Upper lobe of left lung (tissue), 6 donors: ENCODE data around the gene POU2F2. TPM values are rescaled to one million over a fixed set of nuclear protein-coding genes. Genes with fewer than 3 reads are reported as not detected.
A peak's percentile ranks its signal among the peaks of the same experiment; 100 is the strongest.
"Not testable (repeated sequence)": the region's sequence is repeated elsewhere in the genome, so short reads cannot be mapped to it uniquely, and the experiment has no call there.

Experiments used
- ATAC-seq, 2 donors: fragments of 200-7000 bp; cut with Tn5 transposase; one replicate each; pipeline ENCODE4 v1.9.1; 2022; ENCODE audit warnings: mild to moderate bottlenecking in 2 of 2, moderate library complexity in 2 of 2; ENCODE audit not compliant: low FRiP score in 2 of 2
- DNase-seq, 2 donors: peaks; one replicate each; pipeline ENCODE4 v3.0.0-alpha.2; 2019 to 2020
- H3K27ac ChIP-seq, 4 donors: fragments of 200-600 bp; sonication (generic); one replicate each; pipeline ENCODE4 v1.5.1; 2016 to 2019
- H3K27me3 ChIP-seq, 4 donors: fragments of 200-600 bp; sonication (generic); one replicate each; pipeline ENCODE4 v1.5.1; 2017 to 2019
- H3K36me3 ChIP-seq, 4 donors: fragments of 200-600 bp; sonication (generic); one replicate each; pipeline ENCODE4 v1.5.1; 2016 to 2019
- H3K4me1 ChIP-seq, 4 donors: fragments of 200-600 bp; sonication (generic); one replicate each; pipeline ENCODE4 v1.5.1; 2018 to 2019
- H3K4me3 ChIP-seq, 4 donors: fragments of 200-600 bp; sonication (generic); one replicate each; pipeline ENCODE4 v1.5.1; 2017 to 2019; ENCODE audit warnings: mild to moderate bottlenecking in 2 of 4, moderate library complexity in 1 of 4
- H3K9me3 ChIP-seq, 4 donors: fragments of 200-600 bp; sonication (generic); one replicate each; pipeline ENCODE4 v1.5.1; 2018 to 2019
- CTCF ChIP-seq, 6 experiments: fragments of 450-650 bp in 4 of 6; fragments of 200-600 bp in 2 of 6; sonication (generic) in 2 of 6; IDR thresholded peaks; one replicate each; pipeline ENCODE4 v1.5.1; 2016 to 2019; ENCODE audit warnings: antibody characterized with exemption in 6 of 6
- EP300 ChIP-seq, 4 donors: sonication (generic); formaldehyde crosslinking; IDR thresholded peaks; one replicate each; pipeline ENCODE4 v1.5.1; 2017; ENCODE audit warnings: antibody characterized with exemption in 4 of 4, control low read depth in 2 of 4
- POLR2A ChIP-seq, 4 donors: fragments of 450-650 bp; IDR thresholded peaks; one replicate each; pipeline ENCODE4 v1.5.1; 2016 to 2017; ENCODE audit warnings: antibody characterized with exemption in 4 of 4, mild to moderate bottlenecking in 2 of 4
- POLR2AphosphoS5 ChIP-seq, 2 donors: sonication (generic); formaldehyde crosslinking; IDR thresholded peaks; one replicate each; pipeline ENCODE4 v1.5.1; 2017; ENCODE audit warnings: antibody characterized with exemption in 2 of 2
- WGBS, 2 donors: methylation state at CpG; one replicate each; pipeline ENCODE4 v1.1.5; 2017 to 2018; 5-methylcytosine and 5-hydroxymethylcytosine counted together
- total RNA-seq, 6 donors: library from RNA; depleted of rRNA in 4 of 6; stranded (reverse); fragments of >200 nt in 4 of 6; gene quantifications; one replicate each; pipeline versions ENCODE4 v1.1.0 to v1.2.1, GENCODE V29; 2016 to 2021
- donor health status: DM: no; HTN: no; CAD: no; lungs with moderate emphysema.
- donor health status: DM: no; HTN: yes; CAD: no; lungs with severe emphysema.

POU2F2 gene
- total RNA-seq, 6 donors from 2014 or later, result 1.3 to 12.0 (median 5.0) TPM

DNA sequence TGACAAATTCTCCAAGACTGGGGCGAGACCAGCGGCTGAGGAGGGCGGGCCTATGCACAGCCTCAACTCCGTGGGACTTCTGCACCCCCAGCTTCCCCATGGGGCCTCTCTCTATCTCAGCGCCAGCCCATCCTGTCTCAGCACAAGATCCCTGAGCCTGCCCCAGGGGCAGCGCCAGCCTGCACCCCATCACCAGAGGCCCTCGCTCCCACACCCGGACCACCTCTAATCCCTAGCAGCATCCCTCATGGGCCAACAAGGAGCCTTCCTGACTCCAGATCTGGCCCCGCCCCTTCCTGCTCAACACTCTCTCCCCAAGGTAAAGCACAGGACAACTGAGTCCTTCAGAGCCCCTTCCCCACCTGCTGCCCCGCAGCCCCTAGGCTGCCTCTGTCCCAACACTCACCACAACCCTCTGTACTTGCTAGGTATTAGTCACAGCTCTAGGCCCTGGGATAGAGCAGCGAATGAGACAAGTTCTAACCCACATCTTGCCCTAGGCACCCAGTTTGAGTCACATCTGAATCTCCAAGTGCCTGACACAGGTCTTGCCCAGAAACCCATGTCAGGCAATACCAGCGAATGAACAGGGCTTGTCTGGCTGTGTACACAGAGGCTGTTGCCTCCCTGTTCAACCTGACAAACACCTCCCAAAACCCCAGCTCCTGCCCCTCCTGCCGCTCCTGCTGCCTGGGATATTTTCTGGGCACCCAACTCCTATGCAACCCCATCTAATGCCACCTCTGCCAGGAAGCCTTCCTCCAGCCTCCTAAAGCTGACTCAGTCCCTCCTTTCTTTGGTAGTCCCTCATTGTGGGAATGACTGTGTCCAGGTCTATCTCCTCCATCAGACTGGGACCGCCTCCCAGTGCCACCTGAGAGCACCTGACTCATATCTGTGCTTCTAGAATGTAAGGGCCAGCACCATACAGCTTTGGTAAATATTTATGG, 80.8 kb downstream of the POU2F2 start:
- Histone ChIP-seq H3K27me3 (no peaks in the 10 kb centered on the region), H3K4me1 (peaks cover 0 to 4% (median 0%) of the 10 kb centered on the region in 4 donors), H3K27ac (no peak overlapping the region), H3K4me3 (no peak overlapping the region), H3K36me3 (no peaks in the 10 kb centered on the region), H3K9me3 (no peaks in the 10 kb centered on the region)
- 86 to 93% methylated on average over 13 to 14 of the region's 14 CpGs for WGBS, 2 donors
- ATAC-seq (no peak), DNase-seq (peak in 1 of 2 donors; percentile 62)
- TF ChIP-seq POLR2AphosphoS5 (IDR thresholded peaks at IDR 0.05) (no peak), POLR2A (IDR thresholded peaks at IDR 0.05) (no peak), EP300 (IDR thresholded peaks at IDR 0.05) (no peak), CTCF (IDR thresholded peaks at IDR 0.05) (no peak)

- H3K4me1 ChIP-seq, result peaks cover 0 to 4% (median 0%) of the 10 kb centered on the region in 4 donors
- WGBS, 2 donors, result 31 to 46% methylated on average over 4 of the region's 4 CpGs
- DNase-seq, result no peak
- H3K27ac ChIP-seq, result no peak overlapping the region
- TF ChIP-seq POLR2AphosphoS5 (IDR thresholded peaks at IDR 0.05), result no peak
- TF ChIP-seq CTCF (IDR thresholded peaks at IDR 0.05), result no peak
- TF ChIP-seq POLR2A (IDR thresholded peaks at IDR 0.05), result no peak
- TF ChIP-seq EP300 (IDR thresholded peaks at IDR 0.05), result no peak
- no peaks in the 10 kb centered on the region for H3K27me3 ChIP-seq
- no peak for ATAC-seq
- H3K9me3 ChIP-seq, result no peaks in the 10 kb centered on the region
- H3K36me3 ChIP-seq, result no peaks in the 10 kb centered on the region
- H3K4me3 ChIP-seq, result peak overlapping the region in 3 of 4 donors; percentile 12 to 29 (median 19)
Measured at GRCh38 chr19:42048992-42049391, 83.3 kb downstream of the POU2F2 start.

DNA sequence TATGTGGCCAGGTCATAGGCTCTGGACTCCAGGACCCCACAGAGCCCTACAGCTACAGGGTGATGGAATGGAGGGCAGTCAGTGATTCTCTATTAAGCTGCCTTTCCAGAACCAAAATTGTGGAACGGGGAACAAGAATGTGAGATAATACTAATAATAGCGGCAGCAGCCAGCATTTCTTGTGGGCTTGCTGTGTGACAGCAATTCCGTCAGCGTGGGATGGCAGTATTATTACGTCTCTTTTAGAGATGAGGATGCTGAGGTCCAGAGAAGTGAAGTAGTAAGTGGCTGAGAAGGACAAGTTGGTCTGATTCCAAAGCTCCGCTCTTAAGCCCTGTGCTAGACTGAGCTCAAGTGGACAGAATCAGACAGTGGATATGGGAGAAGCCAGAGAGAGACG, 86.7 kb downstream of the POU2F2 start:
- Histone ChIP-seq H3K9me3 (no peaks in the 10 kb centered on the region), H3K36me3 (no peaks in the 10 kb centered on the region), H3K27ac (no peak overlapping the region), H3K27me3 (no peaks in the 10 kb centered on the region), H3K4me3 (no peak overlapping the region), H3K4me1 (peaks cover 0 to 4% (median 0%) of the 10 kb centered on the region in 4 donors)
- DNase-seq (no peak), ATAC-seq (no peak)
- TF ChIP-seq CTCF (IDR thresholded peaks at IDR 0.05) (no peak), POLR2AphosphoS5 (IDR thresholded peaks at IDR 0.05) (no peak), EP300 (IDR thresholded peaks at IDR 0.05) (no peak), POLR2A (IDR thresholded peaks at IDR 0.05) (no peak)
- WGBS, 2 donors, result 92% methylated on average over 7 of the region's 7 CpGs

DNA sequence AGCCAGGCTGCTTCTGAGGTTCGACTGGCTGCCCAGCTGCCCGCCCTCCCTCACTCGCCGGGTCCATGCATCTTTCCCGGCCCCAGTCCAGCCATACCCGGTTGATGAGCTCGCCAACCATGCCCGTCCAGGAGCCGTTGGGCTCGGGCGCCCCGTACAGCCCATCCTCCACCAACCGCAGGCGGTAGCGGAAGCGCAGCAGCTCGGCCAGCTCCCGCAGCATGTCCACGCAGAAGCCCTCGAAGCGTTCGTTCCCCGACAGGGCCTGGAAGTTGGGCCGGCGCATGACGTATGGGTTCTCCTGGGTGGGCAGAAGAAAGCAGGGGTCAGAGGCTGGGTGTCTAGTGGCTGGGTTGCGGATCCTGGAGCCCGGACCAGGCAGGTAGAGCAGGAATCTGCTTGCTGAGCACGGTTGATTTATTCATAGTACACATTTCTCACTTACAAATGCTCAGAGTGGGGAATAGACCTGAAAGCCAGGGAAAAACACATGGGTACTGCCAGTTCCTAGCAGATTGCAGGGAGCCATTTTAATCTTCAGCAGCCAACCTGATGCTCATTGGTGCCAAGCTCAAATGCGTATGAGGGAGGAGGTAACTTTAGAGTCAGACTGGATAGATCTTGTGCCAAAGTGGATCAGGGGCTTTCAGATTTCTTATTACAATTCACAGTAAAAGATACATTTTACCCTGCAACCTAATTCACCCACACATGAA, 89.6 kb downstream of the POU2F2 start:
- 90 to 92% methylated on average over 24 to 30 of the region's 30 CpGs for WGBS, 2 donors
- Histone ChIP-seq H3K4me1 (no peaks in the 10 kb centered on the region), H3K4me3 (no peak overlapping the region), H3K27me3 (no peaks in the 10 kb centered on the region), H3K9me3 (no peaks in the 10 kb centered on the region), H3K36me3 (no peaks in the 10 kb centered on the region), H3K27ac (no peak overlapping the region)
- DNase-seq, result peak in 1 of 2 donors; percentile 79
- no peak for ATAC-seq
- TF ChIP-seq POLR2A (IDR thresholded peaks at IDR 0.05) (no peak), EP300 (IDR thresholded peaks at IDR 0.05) (no peak), CTCF (IDR thresholded peaks at IDR 0.05) (no peak), POLR2AphosphoS5 (IDR thresholded peaks at IDR 0.05) (no peak)

DNA sequence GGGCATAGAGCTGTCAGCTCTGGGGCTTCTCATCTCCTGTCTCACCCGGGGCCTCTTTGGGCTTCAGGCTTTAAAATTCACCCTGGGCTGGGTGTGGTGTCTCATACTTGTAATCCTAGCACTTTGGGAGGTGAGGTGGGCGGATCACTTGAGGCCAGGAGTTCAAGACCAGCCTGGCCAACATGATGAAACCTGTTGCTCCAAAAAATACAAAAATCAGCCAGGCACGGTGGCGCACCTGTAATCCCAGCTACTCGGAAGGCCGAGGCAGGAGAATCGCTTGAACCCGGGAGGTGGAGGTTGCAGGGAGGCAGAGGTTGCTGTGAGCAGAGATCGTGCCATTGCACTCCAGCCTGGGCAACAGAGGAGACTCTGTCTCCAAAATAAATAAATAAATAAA, 91.8 kb downstream of the POU2F2 start:
- H3K36me3 ChIP-seq, ATAC-seq, H3K4me1 ChIP-seq, DNase-seq, H3K4me3 ChIP-seq, H3K9me3 ChIP-seq, H3K27me3 ChIP-seq, H3K27ac ChIP-seq: not testable (repeated sequence)
- WGBS, 2 donors, result 86 to 89% methylated on average over 9 of the region's 9 CpGs
